Endothelial cell (in vitro differentiated cells): ENCODE results near the gene SLAMF6. TPM values are rescaled to one million over a fixed set of nuclear protein-coding genes. Genes with fewer than 3 reads are reported as not detected.

Experiments used
- DNase-seq: peaks from one replicate; pipeline ENCODE4 v3.0.0; 2021; ENCODE audit warnings: low spot score
- H3K27ac Mint-ChIP-seq: one replicate; pipeline ENCODE4 v1.8.0; 2021; ENCODE audit warnings: mixed read lengths, inconsistent platforms; ENCODE audit not compliant: unreplicated experiment
- H3K27me3 Mint-ChIP-seq: one replicate; pipeline ENCODE4 v1.8.0; 2021; ENCODE audit warnings: mild to moderate bottlenecking, moderate library complexity, mixed read lengths, inconsistent platforms; ENCODE audit not compliant: unreplicated experiment
- H3K36me3 Mint-ChIP-seq: one replicate; pipeline ENCODE4 v1.8.0; 2021; ENCODE audit warnings: mild to moderate bottlenecking, low read depth, mixed read lengths, inconsistent platforms; ENCODE audit not compliant: unreplicated experiment
- H3K4me1 Mint-ChIP-seq: one replicate; pipeline ENCODE4 v1.8.0; 2021; ENCODE audit warnings: mild to moderate bottlenecking, mixed read lengths, inconsistent platforms; ENCODE audit not compliant: unreplicated experiment
- H3K4me3 Mint-ChIP-seq: one replicate; pipeline ENCODE4 v1.8.0; 2021; ENCODE audit warnings: mild to moderate bottlenecking, mixed read lengths, inconsistent platforms; ENCODE audit not compliant: unreplicated experiment
- H3K9me3 Mint-ChIP-seq: one replicate; pipeline ENCODE4 v1.8.0; 2021; ENCODE audit warnings: mixed read lengths, inconsistent platforms; ENCODE audit not compliant: unreplicated experiment
- long read RNA-seq: library from polyadenylated mRNA; unstranded; transcript quantifications from one replicate; pipeline ENCODE4 v2.0.0, GENCODE V29; 2020; ENCODE audit not compliant: unreplicated experiment
- total RNA-seq: library from RNA; stranded (reverse); fragmentation: NEBNext Ultra II Directional; extraction: Animal tissue kit (Norgen Biotek cat#: 25700); gene quantifications from one replicate; pipeline ENCODE4 v1.2.1, GENCODE V29; 2021; ENCODE audit not compliant: unreplicated experiment
- TF ChIP-seq, protein P1 (sequence below): fragments of 200-600 bp; sonication (generic); IDR thresholded peaks from one replicate; pipeline ENCODE4 v1.5.0; 2021; ENCODE audit warnings: antibody characterized with exemption; ENCODE audit not compliant: unreplicated experiment

SLAMF6 gene
- total RNA-seq: not detected
- long read RNA-seq: 0 reads

DNA sequence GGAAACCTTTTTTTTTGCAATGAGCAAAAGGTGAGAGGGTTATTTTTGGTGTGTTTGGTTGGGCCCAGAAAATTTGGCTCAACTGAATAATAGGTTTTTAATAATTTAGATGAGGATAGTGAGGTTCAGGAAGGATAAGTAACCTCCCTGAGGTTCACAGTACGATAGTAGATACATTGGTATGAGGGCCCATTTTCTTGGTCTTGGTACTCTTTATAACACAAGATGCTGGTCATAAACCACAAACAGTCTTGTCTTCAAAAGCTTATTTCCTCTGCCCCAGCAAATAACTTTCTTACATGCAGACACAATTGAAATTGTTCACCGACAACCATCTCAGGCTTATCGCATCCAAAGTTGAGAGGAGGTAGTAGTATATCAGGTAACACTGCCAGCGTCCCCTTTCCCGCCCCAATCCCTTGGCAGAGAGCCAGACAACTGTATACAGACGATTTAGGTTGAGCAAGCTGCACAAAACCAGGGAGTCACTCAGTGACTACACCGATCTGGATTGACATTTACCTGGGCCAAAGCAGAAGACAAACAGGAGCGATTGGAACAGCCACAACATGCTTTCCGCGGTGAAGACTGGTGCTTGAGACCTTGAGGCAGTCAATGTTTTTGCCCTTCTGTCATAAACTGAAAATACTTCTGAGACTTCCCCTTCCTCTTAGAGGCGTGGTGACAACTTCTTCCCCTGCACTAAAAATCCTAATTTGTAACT is at the start of gene SLAMF6:
Gene SLAMF6, minus strand, starts transcription at position 634 of the 724 bp plus-strand sequence. Its CDS starts 63 bp downstream, at position 571.
- H3K9me3 Mint-ChIP-seq: no peaks in the 10 kb centered on the region
- TF ChIP-seq, protein P1, sequence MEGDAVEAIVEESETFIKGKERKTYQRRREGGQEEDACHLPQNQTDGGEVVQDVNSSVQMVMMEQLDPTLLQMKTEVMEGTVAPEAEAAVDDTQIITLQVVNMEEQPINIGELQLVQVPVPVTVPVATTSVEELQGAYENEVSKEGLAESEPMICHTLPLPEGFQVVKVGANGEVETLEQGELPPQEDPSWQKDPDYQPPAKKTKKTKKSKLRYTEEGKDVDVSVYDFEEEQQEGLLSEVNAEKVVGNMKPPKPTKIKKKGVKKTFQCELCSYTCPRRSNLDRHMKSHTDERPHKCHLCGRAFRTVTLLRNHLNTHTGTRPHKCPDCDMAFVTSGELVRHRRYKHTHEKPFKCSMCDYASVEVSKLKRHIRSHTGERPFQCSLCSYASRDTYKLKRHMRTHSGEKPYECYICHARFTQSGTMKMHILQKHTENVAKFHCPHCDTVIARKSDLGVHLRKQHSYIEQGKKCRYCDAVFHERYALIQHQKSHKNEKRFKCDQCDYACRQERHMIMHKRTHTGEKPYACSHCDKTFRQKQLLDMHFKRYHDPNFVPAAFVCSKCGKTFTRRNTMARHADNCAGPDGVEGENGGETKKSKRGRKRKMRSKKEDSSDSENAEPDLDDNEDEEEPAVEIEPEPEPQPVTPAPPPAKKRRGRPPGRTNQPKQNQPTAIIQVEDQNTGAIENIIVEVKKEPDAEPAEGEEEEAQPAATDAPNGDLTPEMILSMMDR: no peak

DNA sequence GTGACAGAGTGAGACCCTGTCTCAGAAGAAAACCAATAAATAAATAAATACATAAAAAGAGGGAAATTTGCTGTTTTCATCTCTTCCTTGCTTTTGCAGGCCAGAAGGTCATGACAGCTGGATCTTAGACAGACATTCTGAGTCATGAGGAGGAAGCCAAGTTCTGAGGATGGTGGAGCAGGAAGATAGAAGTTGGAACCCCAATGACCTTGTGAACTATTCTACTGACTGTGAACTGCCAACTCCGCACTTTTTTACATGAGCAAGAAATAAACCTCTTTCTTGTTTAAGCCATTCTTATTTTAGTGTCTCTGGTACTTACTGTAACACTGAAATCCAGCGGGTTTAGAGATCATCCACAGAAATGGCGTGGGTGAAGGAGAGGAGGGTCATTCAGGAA is 47.8 kb upstream of the SLAMF6 start:
- no peaks in the 10 kb centered on the region for H3K36me3 Mint-ChIP-seq

More for the DNA sequence above, at the start of gene SLAMF6:
- Mint-ChIP-seq H3K4me1 (peaks cover 15% of the 10 kb centered on the region), H3K4me3 (no peak within 1 kb of the TSS), H3K27me3 (no peaks in the 10 kb centered on the region), H3K27ac (no peak within 1 kb of the TSS), H3K36me3 (no peaks in the 10 kb centered on the region)
- no peak for DNase-seq

DNA sequence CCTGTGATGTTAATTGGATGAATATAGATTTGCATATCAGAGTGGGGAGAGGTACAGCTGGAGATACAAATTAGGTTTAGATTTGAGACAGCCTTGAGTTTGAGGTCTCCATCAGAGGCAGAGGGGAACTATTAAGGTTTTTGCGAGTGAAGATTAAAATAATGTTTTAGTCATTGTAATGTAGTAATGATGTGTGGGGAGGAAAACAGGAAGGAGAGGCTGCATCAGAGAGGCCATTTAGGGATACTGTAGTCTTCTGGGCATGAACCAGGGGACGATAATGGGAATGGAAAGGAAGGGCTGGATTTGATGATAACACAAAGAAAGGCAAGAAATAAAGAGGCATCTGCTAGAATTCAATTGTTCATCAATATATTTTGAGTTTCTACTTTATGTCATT is 46.8 kb upstream of the SLAMF6 start:
- H3K9me3 Mint-ChIP-seq: no peaks in the 10 kb centered on the region
- DNase-seq: no peak
- no peak overlapping the region for H3K4me3 Mint-ChIP-seq
- H3K4me1 Mint-ChIP-seq: peaks cover 7% of the 10 kb centered on the region
- TF ChIP-seq, protein P1: no peak
- H3K27ac Mint-ChIP-seq: no peak overlapping the region
- H3K27me3 Mint-ChIP-seq: no peaks in the 10 kb centered on the region
- no peaks in the 10 kb centered on the region for H3K36me3 Mint-ChIP-seq

More for the DNA sequence above, 47.8 kb upstream of the SLAMF6 start:
- Mint-ChIP-seq H3K9me3 (no peaks in the 10 kb centered on the region), H3K27me3 (no peaks in the 10 kb centered on the region), H3K4me1 (peaks cover 7% of the 10 kb centered on the region), H3K27ac (no peak overlapping the region), H3K4me3 (no peak overlapping the region)
- TF ChIP-seq, protein P1: no peak
- no peak for DNase-seq

DNA sequence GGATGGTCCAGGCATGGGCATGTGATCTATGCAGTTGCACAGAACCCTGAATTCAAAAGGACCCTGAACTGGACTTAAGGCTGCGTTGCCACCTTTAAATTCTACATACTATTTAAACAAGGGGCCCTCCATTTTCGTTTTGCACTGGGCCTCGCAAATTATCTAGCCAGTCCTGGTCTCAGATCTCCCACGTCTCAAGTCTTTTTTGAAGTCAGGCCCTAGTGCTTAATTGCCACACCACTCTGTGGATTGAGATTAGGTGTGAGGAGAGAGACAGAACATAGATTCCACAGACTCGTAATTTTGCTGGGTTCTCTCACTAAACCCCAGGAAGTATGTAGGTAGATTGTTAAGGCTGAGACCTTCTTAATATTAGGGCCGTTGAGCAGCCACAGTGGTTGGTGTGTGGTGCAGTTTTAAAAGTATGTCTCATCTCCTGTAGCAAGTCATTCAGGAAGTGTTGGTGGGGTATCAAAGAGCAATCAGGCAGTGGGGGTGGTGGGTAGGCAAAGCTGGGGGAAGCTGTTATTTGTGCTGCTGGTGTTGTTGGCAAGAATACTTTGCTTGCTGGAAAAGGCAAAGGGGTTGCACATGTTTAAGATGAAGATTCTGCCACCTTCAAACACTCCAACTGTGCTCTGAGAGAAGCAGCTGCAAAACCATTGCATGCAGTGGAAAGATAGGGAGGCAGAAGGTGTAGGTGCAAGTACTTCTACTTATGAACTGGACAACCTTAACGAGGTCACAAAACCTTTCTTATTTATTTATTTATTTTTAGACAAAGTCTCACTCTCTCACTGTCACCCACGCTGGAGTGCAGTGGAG is 45.0 kb upstream of the SLAMF6 start:
- Mint-ChIP-seq H3K4me3 (no peak overlapping the region), H3K27me3 (no peaks in the 10 kb centered on the region), H3K36me3 (no peaks in the 10 kb centered on the region), H3K9me3 (no peaks in the 10 kb centered on the region), H3K27ac (no peak overlapping the region), H3K4me1 (peaks cover 7% of the 10 kb centered on the region)
- TF ChIP-seq, protein P1: no peak
- no peak for DNase-seq
